Activated CD4-positive, alpha-beta T cell treated with anti-CD3 and anti-CD28 coated beads for 1 hour (primary cell): Measurements from ENCODE around the gene SLBP.
A peak's percentile ranks its signal among the peaks of the same experiment; 100 is the strongest.

Experiments used
- DNase-seq: peaks from one replicate; pipeline ENCODE4 v3.0.0-alpha.2; 2020

Gene SLBP

GRCh38 chr4:1748465-1748995 is 36.4 kb upstream of the SLBP start:
- peak; percentile 64 for DNase-seq

GRCh38 chr4:1747603-1747967 is 35.5 kb upstream of the SLBP start:
- no peak for DNase-seq

- DNase-seq = no peak
Observed at GRCh38 chr4:1746919-1747602, 34.9 kb upstream of the SLBP start.

DNA sequence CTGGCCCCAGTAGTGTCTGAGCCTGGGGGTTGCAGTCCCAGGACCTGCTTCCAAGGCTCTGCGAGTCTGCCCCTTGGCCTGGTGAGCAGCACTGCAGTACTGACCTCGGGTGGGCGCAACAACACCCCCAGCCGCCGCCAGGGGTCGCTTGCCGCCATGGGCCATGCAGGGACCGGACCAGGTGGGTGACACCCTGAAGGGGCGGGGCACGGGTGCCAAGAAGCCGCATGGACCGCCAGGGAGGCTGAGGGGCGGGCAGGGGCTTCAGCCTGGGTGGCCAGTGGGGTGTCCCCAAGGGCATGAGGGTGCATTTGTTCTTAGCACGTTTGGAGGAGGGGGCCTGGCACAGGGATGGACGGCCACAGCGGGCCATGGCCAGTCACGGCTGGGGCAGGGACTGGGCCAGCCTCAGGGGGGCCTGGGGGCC is 34.2 kb upstream of the SLBP start:
- peak; percentile 58 for DNase-seq

GRCh38 chr4:1745697-1746096 is 33.6 kb upstream of the SLBP start:
- DNase-seq = no peak

DNA sequence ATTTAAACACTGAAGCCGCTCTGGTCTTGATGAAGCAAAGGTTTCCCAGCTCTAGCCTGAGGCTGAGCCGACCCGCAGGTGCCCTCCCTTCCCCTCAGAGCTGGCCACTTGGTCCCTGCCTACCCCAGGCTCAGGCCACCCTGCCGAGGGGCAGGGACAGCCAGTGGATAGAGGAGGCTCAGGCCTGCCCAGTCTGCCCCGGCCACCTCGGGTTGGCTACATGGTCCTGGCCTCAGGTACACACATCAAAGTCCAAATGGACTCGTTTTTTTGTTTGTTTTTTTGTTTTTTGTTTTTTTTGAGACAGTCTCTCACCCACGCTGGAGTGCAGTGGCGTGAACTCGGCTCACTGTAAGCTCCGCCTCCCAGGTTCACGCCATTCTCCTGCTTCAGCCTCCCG is 33.0 kb upstream of the SLBP start:
- DNase-seq = no peak

DNA sequence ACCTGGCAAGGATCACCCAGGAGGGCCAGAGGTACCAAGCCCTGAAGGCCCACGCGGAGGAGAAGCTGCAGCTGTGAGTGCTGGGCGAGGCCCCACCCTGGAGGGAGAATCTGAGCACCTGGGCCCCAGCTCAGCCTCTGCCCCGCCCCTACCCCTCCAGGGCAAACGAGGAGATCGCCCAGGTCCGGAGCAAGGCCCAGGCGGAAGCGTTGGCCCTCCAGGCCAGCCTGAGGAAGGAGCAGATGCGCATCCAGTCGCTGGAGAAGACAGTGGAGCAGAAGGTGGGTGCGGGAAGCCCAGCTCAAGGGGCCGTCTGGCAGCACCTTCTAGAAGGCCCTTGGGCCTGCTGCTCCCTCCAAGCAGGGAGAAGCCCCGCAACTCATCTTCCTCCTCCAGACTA is 32.4 kb upstream of the SLBP start:
- no peak for DNase-seq

DNA sequence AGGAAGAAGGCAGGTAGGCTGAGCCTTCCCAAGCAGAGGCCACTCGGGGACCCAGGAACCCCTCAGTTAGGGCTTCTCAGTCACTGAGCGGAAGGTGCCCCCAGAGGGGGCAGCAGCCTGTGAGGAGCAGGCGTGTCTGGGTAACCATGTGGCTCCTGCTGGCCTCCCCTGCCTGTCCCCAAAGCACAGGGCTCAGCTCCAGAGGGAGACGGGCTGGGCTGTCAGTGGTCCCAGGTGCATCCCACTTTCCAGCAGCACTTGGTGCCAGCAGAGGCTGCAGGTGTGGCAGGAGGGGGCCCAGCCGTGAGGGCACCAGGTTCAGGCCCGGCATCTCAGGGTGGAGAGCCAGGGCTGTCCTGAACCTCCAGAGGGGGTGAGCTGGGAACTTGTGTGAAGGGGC is 31.9 kb upstream of the SLBP start:
- no peak for DNase-seq

- DNase-seq = no peak
Observed at GRCh38 chr4:1743551-1743950, 31.4 kb upstream of the SLBP start.

GRCh38 chr4:1741208-1741607 is 29.1 kb upstream of the SLBP start:
- no peak for DNase-seq

DNA sequence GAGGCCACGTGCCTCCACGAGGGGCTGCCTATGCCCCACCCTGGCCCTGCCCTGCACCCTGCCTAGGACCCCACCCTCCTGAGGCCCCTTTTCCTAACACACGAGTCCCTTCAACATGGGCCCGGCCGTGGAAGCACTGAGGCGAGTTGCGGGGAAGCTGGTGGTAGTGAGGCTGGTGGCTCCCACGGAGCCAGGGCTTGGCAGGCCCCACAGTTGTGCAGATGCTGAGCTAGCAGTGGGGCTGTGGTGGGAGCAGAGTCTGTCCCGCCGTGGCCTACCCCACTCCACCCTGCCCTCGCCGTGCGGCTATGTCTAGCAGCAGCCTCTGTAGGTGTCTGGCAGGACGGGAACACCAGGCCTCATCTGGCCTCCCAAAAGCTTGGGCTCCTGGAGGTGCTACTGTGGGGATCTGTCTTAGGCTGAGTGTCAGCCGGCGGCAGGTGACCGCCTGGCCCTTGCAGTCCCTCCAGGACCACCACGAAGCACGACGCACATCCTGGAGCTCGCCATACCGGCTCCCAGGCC is 28.0 kb upstream of the SLBP start:
- DNase-seq = no peak

- DNase-seq = no peak
Observed at GRCh38 chr4:1739358-1739757, 27.2 kb upstream of the SLBP start.

DNA sequence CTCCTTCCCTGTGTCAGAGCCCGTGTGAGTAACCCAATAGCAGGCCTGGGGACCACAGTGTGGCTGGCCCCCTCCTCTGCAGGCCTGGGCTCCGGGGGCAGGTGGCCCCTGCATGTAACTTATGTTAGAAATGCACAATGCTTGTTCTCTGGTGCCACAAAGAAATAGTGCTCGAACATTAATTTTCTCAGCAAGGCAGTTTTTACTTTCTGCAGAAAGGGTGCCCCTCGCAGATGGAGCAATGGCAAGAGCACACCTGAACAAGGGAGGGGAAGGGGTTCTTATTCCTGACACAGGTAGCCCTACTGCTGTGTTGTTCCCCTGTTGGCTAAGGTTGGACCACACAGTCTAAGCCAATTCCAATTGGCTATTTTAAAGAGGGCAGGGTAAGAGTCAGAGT is 26.3 kb upstream of the SLBP start:
- DNase-seq = no peak

GRCh38 chr4:1737666-1738065 is 25.5 kb upstream of the SLBP start:
- DNase-seq = no peak

DNA sequence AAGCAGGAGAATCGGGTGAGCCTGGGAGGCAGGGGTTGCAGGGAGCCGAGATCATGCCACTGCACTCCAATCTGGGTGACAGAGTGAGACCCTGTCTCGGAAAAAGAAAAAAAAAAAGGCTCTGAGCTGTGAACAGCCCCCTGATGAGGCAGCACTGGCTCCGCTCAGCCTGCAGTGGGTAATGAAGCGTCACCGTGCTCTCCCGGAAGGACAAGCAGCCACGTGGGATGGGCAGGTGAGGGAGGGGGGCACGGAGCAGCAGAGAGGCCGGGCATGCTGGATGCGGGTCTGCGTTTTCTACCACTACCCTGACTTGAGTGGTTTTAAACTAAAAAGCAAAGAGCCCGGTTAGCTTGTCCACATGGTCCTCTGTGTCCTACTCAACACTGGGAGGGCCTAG is 24.7 kb upstream of the SLBP start:
- no peak for DNase-seq

DNA sequence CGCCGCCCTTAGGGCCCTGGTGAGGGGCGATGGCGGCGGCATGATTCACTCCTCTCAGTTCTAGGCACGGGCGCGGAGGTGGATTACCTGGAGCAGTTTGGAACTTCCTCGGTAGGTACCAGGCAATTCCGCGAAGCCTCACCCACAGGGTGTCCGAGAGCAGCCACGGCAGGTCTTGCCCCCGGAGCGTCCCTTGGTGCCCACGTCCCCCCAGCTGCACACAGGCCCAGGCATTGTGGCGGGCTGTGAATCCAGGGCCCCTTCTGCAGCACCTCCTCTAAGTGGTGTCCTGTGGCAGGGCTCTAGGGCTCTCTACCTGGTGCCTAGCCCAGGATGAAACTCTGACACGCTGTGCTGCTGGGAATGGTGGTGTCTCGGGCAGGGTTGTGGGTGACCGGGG is 23.1 kb upstream of the SLBP start:
- no peak for DNase-seq

- DNase-seq = no peak
Observed at GRCh38 chr4:1732911-1733310, 20.8 kb upstream of the SLBP start.

GRCh38 chr4:1731180-1731579 is 19.1 kb upstream of the SLBP start:
- DNase-seq = no peak

DNA sequence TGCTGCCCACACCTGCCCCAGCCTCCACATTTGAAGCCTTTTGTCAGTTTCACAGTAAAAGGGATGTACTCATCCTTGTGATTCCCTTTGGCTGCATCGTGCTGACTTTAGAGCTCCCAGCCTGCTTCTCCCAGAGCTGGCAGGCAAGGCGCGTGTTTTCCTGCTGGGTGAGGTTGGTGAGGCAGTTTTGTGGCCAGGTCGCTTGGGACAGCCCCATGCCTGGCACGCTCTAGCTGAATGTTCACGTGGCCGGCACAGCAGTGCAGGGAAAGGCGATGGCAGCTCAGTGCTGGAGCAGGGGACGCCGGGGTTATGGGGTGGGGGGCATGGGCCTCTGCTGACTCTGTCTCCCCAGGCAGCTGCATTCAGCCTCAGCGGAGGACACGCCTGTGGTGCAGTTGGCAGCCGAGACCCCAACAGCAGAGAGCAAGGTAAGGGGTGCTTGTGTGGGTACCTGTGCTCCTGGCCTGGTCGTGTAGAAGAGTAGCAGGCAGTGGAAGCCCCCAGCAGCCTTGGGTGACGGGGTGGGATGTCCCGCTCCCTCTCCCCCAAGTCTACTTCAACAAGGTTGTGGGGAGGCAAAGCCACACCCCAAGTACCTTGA is 18.5 kb upstream of the SLBP start:
- DNase-seq = no peak

DNA sequence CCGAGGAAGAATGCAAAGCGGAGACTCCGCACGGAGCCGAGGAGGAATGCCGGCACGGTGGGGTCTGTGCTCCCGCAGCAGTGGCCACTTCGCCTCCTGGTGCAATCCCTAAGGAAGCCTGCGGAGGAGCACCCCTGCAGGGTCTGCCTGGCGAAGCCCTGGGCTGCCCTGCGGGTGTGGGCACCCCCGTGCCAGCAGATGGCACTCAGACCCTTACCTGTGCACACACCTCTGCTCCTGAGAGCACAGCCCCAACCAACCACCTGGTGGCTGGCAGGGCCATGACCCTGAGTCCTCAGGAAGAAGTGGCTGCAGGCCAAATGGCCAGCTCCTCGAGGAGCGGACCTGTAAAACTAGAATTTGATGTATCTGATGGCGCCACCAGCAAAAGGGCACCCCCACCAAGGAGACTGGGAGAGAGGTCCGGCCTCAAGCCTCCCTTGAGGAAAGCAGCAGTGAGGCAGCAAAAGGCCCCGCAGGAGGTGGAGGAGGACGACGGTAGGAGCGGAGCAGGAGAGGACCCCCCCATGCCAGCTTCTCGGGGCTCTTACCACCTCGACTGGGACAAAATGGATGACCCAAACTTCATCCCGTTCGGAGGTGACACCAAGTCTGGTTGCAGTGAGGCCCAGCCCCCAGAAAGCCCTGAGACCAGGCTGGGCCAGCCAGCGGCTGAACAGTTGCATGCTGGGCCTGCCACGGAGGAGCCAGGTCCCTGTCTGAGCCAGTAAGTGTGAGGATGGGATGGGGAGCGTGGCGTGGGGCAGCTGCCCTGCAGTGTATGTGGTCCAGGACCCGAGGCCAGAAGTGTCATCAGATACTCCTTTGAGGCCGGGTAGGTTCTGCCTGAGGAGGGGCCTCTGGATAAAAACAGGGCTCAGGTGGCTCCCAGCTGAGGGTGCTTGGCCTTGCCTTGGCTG is 16.2 kb upstream of the SLBP start:
- no peak for DNase-seq

- no peak for DNase-seq
Observed at GRCh38 chr4:1727117-1728031, 15.3 kb upstream of the SLBP start.

- peak; percentile 84 for DNase-seq
Observed at GRCh38 chr4:1726146-1726934, 14.2 kb upstream of the SLBP start.
